NCI-H1417 treated with DMSO at 0.1 percent for 48 hours (cell line): ENCODE data around the gene RALA.
A peak's percentile ranks its signal among the peaks of the same experiment; 100 is the strongest.

Experiments used
- DNase-seq: peaks from one replicate; lab custom pipeline; 2025; lab: John Stamatoyannopoulos, UW

RALA gene, protein sequence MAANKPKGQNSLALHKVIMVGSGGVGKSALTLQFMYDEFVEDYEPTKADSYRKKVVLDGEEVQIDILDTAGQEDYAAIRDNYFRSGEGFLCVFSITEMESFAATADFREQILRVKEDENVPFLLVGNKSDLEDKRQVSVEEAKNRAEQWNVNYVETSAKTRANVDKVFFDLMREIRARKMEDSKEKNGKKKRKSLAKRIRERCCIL

GRCh38 chr7:39623047-39623731 lies at the start of gene RALA:
Gene RALA (plus strand): TSS chr7:39623572. CDS start chr7:39686668, 63,096 bp downstream.
- peak; percentile 58 for DNase-seq

GRCh38 chr7:39574673-39575349 lies 48.6 kb upstream of the RALA start:
- no peak for DNase-seq

DNA sequence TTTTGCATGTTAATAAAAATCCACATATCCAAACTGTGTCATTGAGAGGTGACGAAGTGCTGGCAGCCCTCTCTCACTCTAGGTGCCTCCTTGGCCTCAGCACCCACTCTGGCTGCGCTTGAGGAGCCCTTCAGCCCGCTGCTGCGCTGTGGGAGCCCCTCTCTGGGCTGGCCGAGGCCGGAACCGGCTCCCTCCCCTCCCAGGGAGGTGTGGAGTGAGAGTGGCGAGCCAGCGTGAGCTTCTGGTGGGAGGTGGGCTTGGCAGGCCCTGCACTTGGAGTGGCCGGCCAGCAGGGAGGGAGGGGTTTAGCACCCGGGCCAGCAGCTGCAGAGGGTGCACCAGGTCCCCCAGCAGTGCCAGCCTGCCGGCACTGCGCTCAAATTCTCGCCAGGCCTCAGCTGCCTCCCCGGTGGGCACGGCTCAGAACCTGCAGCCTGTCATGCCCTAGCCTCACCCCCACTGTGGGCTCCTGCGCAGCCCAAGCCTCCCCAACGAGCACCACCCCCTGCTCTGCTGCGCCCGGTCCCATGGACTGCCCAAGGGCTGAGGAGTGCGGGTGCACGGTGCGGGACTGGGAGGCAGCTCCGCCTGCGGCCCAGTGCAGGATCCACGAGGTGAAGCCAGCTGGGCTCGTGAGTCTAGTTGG lies 46.0 kb upstream of the RALA start:
- no peak for DNase-seq

GRCh38 chr7:39580149-39580874 lies 43.1 kb upstream of the RALA start:
- DNase-seq = peak; percentile 48

DNA sequence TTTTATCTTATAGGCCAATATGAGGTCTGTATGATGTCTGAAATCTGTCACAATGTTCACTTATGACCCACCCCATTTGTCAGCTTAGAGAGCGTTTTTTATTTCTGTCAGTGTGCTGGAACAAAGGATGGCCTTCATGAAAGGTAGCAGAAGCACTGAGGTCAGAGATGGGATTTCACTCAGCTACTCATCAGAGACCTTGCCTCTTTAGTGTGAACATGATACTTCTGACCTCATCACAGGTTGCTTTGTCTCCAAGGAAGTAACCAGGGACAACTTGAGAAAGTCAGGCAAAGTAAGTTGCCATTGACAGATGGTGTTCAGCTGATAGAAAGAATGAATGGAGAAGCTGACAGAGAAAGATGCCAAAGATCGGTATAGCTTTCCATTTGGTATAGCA lies 40.8 kb upstream of the RALA start:
- DNase-seq = no peak

DNA sequence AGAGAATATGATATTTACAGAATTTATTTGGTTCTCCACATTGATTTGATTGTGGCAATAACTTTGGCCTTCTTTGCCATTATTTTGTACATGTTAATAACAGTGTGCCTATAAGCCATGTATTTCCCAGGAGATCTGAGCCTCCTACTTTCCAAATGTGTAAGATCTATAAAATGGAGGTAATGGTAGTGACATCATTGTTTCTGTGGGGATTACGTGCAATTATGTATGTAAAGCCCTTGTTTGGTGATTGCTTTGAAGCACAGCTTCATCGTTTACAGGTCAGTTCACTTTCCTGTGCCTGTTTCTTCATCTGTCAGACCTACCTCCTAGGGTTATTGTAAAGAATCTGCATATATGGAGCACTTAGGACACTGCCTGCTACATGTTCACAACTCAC lies 39.8 kb upstream of the RALA start:
- no peak for DNase-seq

- no peak for DNase-seq
Observed at GRCh38 chr7:39587393-39587792, 36.0 kb upstream of the RALA start.

DNA sequence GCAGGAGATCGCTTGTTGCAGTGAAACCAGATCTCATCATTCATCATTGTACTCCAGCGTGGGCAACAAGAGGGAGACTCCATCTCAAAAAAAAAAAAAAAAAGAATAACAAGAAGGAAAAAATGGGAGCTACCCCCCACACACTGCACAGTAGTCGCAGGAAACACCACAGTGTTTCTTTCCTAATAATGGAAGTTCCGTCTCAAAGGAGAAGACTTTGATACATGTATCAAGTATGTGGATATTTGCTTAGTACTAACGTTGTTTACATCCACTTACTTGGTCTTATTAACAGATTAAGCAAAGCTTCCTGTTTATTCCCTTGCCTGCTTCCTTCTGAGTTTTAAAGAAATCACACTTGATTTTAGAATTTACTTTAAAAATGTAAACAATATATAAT lies 35.0 kb upstream of the RALA start:
- no peak for DNase-seq

GRCh38 chr7:39589323-39590111 lies 33.9 kb upstream of the RALA start:
- DNase-seq = no peak

DNA sequence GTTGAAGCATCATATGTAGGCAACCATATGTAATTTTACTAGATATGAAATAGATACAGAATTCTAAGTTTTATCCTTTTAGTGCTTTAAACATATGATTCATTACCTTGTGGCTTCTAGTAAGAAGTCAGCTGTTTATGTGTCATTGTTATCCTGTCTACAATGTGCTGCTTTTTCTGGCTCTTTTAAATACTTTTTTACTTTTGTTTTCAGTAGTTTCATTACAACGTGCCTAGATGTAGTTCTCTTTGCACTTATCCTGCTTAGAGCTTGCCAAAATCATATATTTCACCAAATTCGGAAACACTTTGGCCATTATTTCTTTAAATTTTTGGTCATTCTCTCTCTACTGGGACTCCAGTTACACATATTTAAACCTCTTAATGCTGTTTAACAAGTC lies 30.8 kb upstream of the RALA start:
- DNase-seq = no peak

GRCh38 chr7:39594988-39595620 lies 28.3 kb upstream of the RALA start:
- no peak for DNase-seq

DNA sequence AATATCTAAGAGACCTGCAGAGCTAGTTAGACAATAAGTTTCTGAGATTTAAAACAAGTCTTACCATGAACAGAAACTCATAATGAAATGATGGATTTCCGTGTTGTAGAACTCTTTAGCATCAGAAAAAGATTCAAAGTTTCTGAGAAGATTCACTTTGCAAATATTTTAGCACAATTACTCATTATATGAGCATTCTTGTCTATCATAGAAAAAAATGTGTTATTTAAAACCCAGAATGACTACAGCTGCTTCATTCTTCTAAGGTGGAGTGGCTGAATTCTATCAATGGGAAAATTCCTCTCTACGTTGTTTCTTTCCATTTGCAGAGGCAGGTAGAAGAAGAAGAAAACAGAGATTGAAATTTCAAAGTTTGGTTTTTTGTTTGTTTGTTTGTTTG lies 21.0 kb upstream of the RALA start:
- no peak for DNase-seq

DNA sequence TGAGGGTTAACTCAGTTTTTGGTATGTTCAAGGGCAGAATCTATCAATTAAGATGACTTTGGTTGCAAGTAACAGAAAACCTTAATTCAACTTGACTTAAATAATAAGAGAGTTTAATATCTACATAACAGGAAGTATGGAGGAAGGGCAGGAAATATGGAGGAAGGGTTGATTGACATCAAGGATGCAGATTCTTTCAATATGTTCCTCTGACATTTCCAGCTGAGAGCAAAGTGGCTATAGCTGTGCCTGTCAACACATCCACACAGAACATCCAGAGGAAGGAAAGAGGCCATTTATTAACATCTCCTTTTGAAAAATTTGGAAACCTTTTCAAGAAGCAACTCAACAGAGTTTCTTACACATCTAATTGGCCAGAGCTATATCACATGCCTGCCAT lies 19.4 kb upstream of the RALA start:
- no peak for DNase-seq

GRCh38 chr7:39605087-39605486 lies 18.3 kb upstream of the RALA start:
- no peak for DNase-seq

GRCh38 chr7:39606352-39606751 lies 17.0 kb upstream of the RALA start:
- no peak for DNase-seq

GRCh38 chr7:39606941-39607340 lies 16.4 kb upstream of the RALA start:
- DNase-seq = no peak

DNA sequence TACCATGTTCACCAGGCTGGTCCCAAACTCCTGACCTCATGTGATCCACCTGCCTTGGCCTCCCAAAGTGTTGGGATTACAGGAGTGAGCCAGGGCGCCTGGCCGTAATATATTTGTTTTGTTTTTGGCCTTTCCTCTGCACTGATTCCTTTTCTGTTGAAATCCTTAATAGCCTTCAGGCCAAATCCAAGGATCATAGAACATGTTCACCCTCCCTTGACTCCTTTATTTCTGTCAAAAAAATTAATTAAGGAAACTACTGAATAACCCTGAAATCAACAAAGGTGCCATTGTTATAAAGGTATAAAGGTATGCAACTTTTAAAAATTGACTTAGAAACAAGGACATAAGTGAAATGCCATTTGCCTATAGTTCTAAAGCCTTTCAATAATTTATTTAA lies 15.5 kb upstream of the RALA start:
- DNase-seq = no peak

- DNase-seq = no peak
Observed at GRCh38 chr7:39608278-39608677, 15.1 kb upstream of the RALA start.

DNA sequence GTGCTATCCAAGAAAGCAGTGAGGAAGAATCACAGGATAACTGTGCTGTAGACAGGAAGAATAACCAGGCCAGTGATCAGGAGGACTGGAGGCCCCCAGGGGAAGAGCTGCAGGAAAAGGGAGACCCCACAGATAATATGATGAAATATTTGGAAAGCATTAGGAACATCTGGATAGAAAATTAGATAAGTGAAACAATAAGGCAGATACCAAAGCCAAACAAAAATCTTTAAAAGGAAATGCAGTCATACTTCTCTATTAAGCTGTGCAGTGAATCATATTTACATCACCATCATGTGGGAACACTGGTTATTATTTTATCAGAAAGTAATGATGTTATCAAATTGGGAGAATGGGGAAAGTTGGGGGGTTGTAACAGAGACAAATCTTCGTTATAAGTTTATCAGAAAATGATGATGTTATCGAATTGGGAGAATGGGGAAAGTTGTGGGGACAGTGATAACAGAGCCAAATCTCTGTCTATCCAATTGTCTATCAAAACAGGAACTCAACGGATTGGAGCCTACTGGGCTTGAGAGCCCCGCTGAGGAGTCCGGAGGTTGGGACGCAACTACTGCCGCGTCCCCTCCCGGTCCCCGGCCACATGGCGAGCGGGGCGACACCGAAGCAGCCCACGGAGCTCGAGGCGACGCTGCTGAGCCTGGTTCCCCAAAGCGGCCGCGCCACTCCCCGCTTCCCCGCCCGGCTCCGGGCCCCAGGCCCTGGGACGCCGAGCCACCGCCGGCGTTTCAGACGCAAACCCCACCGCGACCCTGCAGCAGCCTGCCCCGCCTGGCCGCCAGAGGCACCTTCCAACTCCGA lies 14.0 kb upstream of the RALA start:
- no peak for DNase-seq

DNA sequence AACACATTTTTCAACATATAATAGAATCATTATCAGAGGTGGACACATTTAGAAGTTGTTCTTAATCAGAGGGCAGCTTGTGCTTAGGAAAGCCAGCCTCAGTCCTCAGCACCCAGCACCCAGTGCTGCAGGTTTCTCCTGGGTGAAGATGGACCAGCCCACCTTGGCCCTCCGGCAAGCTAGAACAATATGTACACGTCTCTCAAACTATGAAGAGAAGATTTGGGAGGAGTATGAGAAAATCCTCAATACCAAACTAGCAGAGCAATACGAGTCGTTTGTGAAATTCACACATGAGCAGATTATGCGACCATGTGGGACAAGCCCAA lies 13.5 kb upstream of the RALA start:
- DNase-seq = no peak
